GM18499 (cell line): Measurements from ENCODE around the gene DKK1.

Experiments
- ATAC-seq: cut with Tn5 transposase; IDR thresholded peaks from one replicate; pipeline ENCODE4 v1.9.1; 2021; ENCODE audit warnings: moderate number of reproducible peaks; ENCODE audit not compliant: insufficient read depth, unreplicated experiment

The DKK1 gene

GRCh38 chr10:52313933-52314821 is at the start of gene DKK1:
TSS of gene DKK1 (plus strand) at chr10:52314281. CDS start at chr10:52314435, 154 bp downstream.
- no peak for ATAC-seq

- ATAC-seq, result no peak
These were observed 48.8 kb upstream of the DKK1 start for GRCh38 chr10:52265131-52265926.

- ATAC-seq, result no peak
These were observed 47.2 kb upstream of the DKK1 start for GRCh38 chr10:52266858-52267257.

GRCh38 chr10:52268790-52269189 is 45.3 kb upstream of the DKK1 start:
- no peak for ATAC-seq

GRCh38 chr10:52269233-52269632 is 44.8 kb upstream of the DKK1 start:
- ATAC-seq, result no peak

- no peak for ATAC-seq
These were observed 37.9 kb upstream of the DKK1 start for GRCh38 chr10:52276163-52276562.

- no peak for ATAC-seq
These were observed 37.1 kb upstream of the DKK1 start for GRCh38 chr10:52276986-52277385.

GRCh38 chr10:52279546-52279945 is 34.5 kb upstream of the DKK1 start:
- no peak for ATAC-seq

GRCh38 chr10:52280051-52280450 is 34.0 kb upstream of the DKK1 start:
- no peak for ATAC-seq

GRCh38 chr10:52283174-52283573 is 30.9 kb upstream of the DKK1 start:
- ATAC-seq, result no peak

- no peak for ATAC-seq
These were observed 29.6 kb upstream of the DKK1 start for GRCh38 chr10:52284416-52285013.

GRCh38 chr10:52287866-52288265 is 26.2 kb upstream of the DKK1 start:
- no peak for ATAC-seq

GRCh38 chr10:52297747-52298146 is 16.3 kb upstream of the DKK1 start:
- ATAC-seq, result no peak

GRCh38 chr10:52300599-52301277 is 13.3 kb upstream of the DKK1 start:
- no peak for ATAC-seq

GRCh38 chr10:52308251-52309031 is 5.6 kb upstream of the DKK1 start:
- ATAC-seq, result peak; percentile 67

GRCh38 chr10:52312942-52313255 is 1.2 kb upstream of the DKK1 start:
- no peak for ATAC-seq

GRCh38 chr10:52313256-52313932 is 687 bp upstream of the DKK1 start:
- ATAC-seq, result no peak

GRCh38 chr10:52314822-52315552 is 906 bp downstream of the DKK1 start:
- ATAC-seq, result no peak

- no peak for ATAC-seq
These were observed 1.9 kb downstream of the DKK1 start for GRCh38 chr10:52316001-52316400.
